HFF-Myc (cell line): Measurements from ENCODE around the gene AGGF1.
"Not testable (repeated sequence)": the region's sequence is repeated elsewhere in the genome, so short reads cannot be mapped to it uniquely, and the experiment has no call there.

Experiments
- DNase-seq: peaks from one replicate; pipeline ENCODE4 v3.0.0-alpha.2; 2011; ENCODE audit warnings: low read depth; ENCODE audit errors: extremely low read depth
- H3K4me3 ChIP-seq: replicated peaks from 2 replicates; pipeline ENCODE4 v1.5.1; 2011; ENCODE audit warnings: low read depth, mild to moderate bottlenecking, control low read depth, low read length
- CTCF ChIP-seq: IDR thresholded peaks from 2 replicates; pipeline ENCODE4 v1.5.1; 2012; ENCODE audit warnings: mild to moderate bottlenecking, low read depth, low read length, control low read depth; ENCODE audit errors: missing control alignments

Gene AGGF1

GRCh38 chr5:76990899-76991459 lies 39.2 kb upstream of the AGGF1 start:
- DNase-seq, result no peak
- no peak overlapping the region for H3K4me3 ChIP-seq
- TF ChIP-seq CTCF, result no peak

- DNase-seq, H3K4me3 ChIP-seq: not testable (repeated sequence)
Measured at GRCh38 chr5:76993436-76993835, 36.8 kb upstream of the AGGF1 start.

GRCh38 chr5:76994337-76994736 lies 35.9 kb upstream of the AGGF1 start:
- H3K4me3 ChIP-seq, result no peak overlapping the region
- TF ChIP-seq CTCF, result no peak
- no peak for DNase-seq

- H3K4me3 ChIP-seq, DNase-seq: not testable (repeated sequence)
Measured at GRCh38 chr5:76998251-76998650, 32.0 kb upstream of the AGGF1 start.

- DNase-seq, result peak; percentile 31
- no peak overlapping the region for H3K4me3 ChIP-seq
- no peak for TF ChIP-seq CTCF
Measured at GRCh38 chr5:76999451-76999850, 30.8 kb upstream of the AGGF1 start.

- TF ChIP-seq CTCF, result no peak
- H3K4me3 ChIP-seq, result no peak overlapping the region
- DNase-seq, result no peak
Measured at GRCh38 chr5:77003246-77003645, 27.0 kb upstream of the AGGF1 start.

- H3K4me3 ChIP-seq, result no peak overlapping the region
- no peak for TF ChIP-seq CTCF
- DNase-seq, result no peak
Measured at GRCh38 chr5:77006124-77006523, 24.1 kb upstream of the AGGF1 start.

- H3K4me3 ChIP-seq, result no peak overlapping the region
- no peak for TF ChIP-seq CTCF
- DNase-seq, result no peak
Measured at GRCh38 chr5:77008413-77008812, 21.8 kb upstream of the AGGF1 start.
